Thyroid gland (tissue), 4 donors: Measurements from ENCODE around the gene SMIM32. TPM values are rescaled to one million over a fixed set of nuclear protein-coding genes. Genes with fewer than 3 reads are reported as not detected.

Source experiments
- DNase-seq, 2 donors: peaks; one replicate each; pipeline ENCODE4 v3.0.0-alpha.2; 2019
- H3K27ac ChIP-seq, 3 donors: fragments of 200-600 bp; sonication (generic); 1 replicate in 2 of 3; 2 replicates in 1 of 3; pipeline ENCODE4 v1.5.1; 2016 to 2019; ENCODE audit warnings: mild to moderate bottlenecking in 1 of 3, moderate library complexity in 1 of 3
- H3K27me3 ChIP-seq: fragments of 200-600 bp; sonication (generic); one replicate; pipeline ENCODE4 v1.5.1; 2019
- H3K36me3 ChIP-seq, 2 donors: fragments of 200-600 bp; sonication (generic); one replicate each; pipeline ENCODE4 v1.5.1; 2016 to 2019
- H3K4me1 ChIP-seq, 2 donors: fragments of 200-600 bp; sonication (generic); one replicate each; pipeline ENCODE4 v1.5.1; 2017 to 2019
- H3K4me3 ChIP-seq, 3 donors: fragments of 200-600 bp; sonication (generic); replicated peaks in 1 of 3; 1 replicate in 2 of 3; 2 replicates in 1 of 3; pipeline ENCODE4 v1.5.1; 2016; ENCODE audit warnings: mild to moderate bottlenecking in 1 of 3
- H3K9me3 ChIP-seq: fragments of 200-600 bp; sonication (generic); one replicate; pipeline ENCODE4 v1.5.1; 2017
- POLR2A ChIP-seq, 2 donors: fragments of 450-650 bp; IDR thresholded peaks; one replicate each; pipeline ENCODE4 v1.6.1; 2017; ENCODE audit warnings: antibody characterized with exemption in 2 of 2, mild to moderate bottlenecking in 2 of 2, moderate library complexity in 1 of 2
- WGBS, 2 donors: methylation state at CpG; one replicate each; pipeline ENCODE4 v1.1.5; 2017; 5-methylcytosine and 5-hydroxymethylcytosine counted together
- intact Hi-C: fragments of 100-400 bp; cut with DNase I; formaldehyde crosslinking; loops from one replicate; pipeline ENCODE4 v1.15.1; 2023
- total RNA-seq, 4 donors: library from RNA; depleted of rRNA; stranded (reverse); fragments of >200 nt; gene quantifications; one replicate each; pipeline ENCODE4 v1.2.3, GENCODE V29; 2016
- TF ChIP-seq, protein P1 (sequence below), 6 experiments: fragments of 200-600 bp in 3 of 6; fragments of 450-650 bp in 3 of 6; sonication (generic) in 3 of 6; IDR thresholded peaks; one replicate each; pipeline ENCODE4 v1.5.1; 2016 to 2019; ENCODE audit warnings: antibody characterized with exemption in 6 of 6, mild to moderate bottlenecking in 2 of 6, inconsistent platforms in 1 of 6, moderate library complexity in 1 of 6

SMIM32 gene
- total RNA-seq, 4 donors from 2014 or later, result 0.44 TPM; not detected in 3

DNA sequence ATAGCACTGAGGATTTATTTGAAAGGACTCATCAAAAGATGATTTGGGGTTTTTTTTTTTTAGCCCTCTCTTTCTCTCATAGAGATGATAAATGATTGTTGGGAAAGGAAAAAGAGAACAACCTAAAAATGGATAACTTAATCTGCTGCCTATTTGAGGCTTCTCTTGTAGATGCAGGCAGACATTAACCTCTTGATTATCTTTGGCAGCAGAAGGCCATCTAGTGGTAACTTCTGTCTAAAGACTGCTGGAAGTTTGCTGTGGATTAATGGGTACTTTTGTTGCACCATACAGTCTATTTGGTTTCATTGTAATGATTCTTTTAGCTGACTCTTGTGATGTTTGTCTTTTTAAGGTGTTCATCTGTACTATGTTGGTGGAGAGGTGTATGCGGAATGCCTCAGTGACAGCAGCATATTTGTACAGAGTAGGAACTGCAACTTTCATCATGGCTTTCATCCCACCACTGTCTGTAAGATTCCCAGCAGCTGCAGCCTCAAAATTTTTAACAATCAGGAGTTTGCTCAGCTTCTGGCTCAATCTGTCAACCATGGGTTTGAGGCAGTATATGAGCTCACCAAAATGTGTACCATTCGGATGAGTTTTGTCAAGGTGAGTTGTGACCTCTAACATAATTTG, 18.8 kb downstream of the SMIM32 start:
- intact Hi-C loops, result loop anchor here (10.0 kb wide), 1 partner anchor 89 kb away; no protein-coding TSS in a partner anchor
- no peak for TF ChIP-seq POLR2A (IDR thresholded peaks at IDR 0.05)
- TF ChIP-seq, protein P1, sequence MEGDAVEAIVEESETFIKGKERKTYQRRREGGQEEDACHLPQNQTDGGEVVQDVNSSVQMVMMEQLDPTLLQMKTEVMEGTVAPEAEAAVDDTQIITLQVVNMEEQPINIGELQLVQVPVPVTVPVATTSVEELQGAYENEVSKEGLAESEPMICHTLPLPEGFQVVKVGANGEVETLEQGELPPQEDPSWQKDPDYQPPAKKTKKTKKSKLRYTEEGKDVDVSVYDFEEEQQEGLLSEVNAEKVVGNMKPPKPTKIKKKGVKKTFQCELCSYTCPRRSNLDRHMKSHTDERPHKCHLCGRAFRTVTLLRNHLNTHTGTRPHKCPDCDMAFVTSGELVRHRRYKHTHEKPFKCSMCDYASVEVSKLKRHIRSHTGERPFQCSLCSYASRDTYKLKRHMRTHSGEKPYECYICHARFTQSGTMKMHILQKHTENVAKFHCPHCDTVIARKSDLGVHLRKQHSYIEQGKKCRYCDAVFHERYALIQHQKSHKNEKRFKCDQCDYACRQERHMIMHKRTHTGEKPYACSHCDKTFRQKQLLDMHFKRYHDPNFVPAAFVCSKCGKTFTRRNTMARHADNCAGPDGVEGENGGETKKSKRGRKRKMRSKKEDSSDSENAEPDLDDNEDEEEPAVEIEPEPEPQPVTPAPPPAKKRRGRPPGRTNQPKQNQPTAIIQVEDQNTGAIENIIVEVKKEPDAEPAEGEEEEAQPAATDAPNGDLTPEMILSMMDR (IDR thresholded peaks at IDR 0.05), result peak in 5 of 6 experiments; percentile 15 to 63 (median 58)
- Histone ChIP-seq H3K4me1 (peaks cover 6 to 12% of the 10 kb centered on the region in 2 donors), H3K27ac (no peak overlapping the region), H3K36me3 (peaks cover 2 to 10% of the 10 kb centered on the region in 2 donors), H3K27me3 (no peaks in the 10 kb centered on the region), H3K4me3 (no peak overlapping the region), H3K9me3 (no peaks in the 10 kb centered on the region)
- DNase-seq, result no peak
- WGBS, 2 donors, result 90% methylated on average over 2 of the region's 2 CpGs

DNA sequence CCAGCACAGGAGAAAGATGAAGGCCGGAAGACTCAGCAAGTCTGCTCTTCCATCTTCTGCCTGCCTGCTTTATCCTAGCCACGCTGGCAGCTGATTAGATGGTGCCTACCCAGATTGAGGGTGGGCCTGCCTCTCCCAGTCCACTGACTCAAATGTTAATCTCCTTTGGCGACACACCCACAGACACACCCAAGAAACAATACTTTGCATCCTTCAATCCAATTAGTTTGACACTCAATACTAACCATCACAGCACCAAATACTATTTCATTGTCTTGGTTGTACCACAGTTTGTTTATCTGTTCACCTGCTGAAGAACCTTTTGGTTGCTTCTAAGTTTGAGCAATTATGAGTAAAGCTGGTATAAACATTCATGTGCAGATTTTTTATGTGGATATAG, 23.7 kb downstream of the SMIM32 start:
- 97% methylated on average over 3 of the region's 3 CpGs for WGBS, 2 donors
- no peak overlapping the region for H3K4me3 ChIP-seq
- H3K27me3 ChIP-seq, result no peaks in the 10 kb centered on the region
- no peaks in the 10 kb centered on the region for H3K9me3 ChIP-seq
- H3K36me3 ChIP-seq, result peaks cover 1 to 2% of the 10 kb centered on the region in 2 donors
- peaks cover 6 to 12% of the 10 kb centered on the region in 2 donors for H3K4me1 ChIP-seq
- DNase-seq, result no peak
- no peak overlapping the region for H3K27ac ChIP-seq
- no peak for TF ChIP-seq POLR2A (IDR thresholded peaks at IDR 0.05)
- TF ChIP-seq, protein P1 (IDR thresholded peaks at IDR 0.05), result no peak
- intact Hi-C loops, result no loop called here

DNA sequence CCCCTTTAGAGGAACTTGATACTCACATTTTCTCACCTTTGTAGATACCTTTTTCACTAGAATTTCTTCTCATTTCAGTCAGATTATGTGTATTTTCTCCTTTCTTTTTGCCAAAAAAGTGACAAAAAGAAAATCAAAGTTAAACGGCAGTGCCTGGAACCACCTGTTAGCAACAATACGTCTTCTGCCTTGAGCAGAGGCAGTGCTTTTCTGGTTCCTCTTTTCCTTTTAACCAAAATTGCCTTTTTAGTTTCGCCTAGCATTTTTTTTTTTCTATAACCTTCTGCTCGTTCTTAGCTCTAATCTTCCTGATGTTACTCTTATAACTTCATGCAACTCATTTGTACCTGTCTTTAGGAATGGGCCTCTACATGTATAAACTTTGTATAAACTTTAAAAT, 26.1 kb downstream of the SMIM32 start:
- intact Hi-C loops, result no loop called here
- TF ChIP-seq POLR2A (IDR thresholded peaks at IDR 0.05), result no peak
- TF ChIP-seq, protein P1 (IDR thresholded peaks at IDR 0.05), result no peak
- Histone ChIP-seq H3K4me1 (peaks cover 0 to 3% of the 10 kb centered on the region in 2 donors), H3K9me3 (no peaks in the 10 kb centered on the region), H3K27ac (no peak overlapping the region), H3K27me3 (no peaks in the 10 kb centered on the region), H3K36me3 (peaks cover 3 to 5% of the 10 kb centered on the region in 2 donors), H3K4me3 (no peak overlapping the region)
- no peak for DNase-seq
- WGBS, 2 donors, result 86 to 92% methylated on average over 4 of the region's 4 CpGs

DNA sequence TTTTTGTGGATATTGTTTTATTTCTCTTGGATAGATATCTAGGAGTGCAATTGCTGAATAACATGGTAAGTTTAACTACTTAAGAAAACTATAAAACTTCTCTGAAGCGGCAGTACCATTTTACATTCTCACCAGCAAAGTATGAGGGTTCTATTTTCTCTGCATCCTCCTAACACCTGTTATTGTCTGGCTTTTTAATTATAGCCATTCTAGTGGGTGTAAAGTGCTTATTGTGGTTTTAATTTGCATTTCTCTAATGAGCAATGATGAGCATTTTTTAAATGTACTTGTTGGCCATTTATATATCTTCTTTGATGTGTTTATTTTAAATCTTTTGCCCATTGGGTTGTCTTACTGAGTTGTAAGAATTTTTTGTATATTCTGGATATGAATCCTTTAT, 28.7 kb downstream of the SMIM32 start:
- 97 to 100% methylated on average over 1 of the region's 1 CpG for WGBS, 2 donors
- Histone ChIP-seq H3K4me3 (no peak overlapping the region), H3K27me3 (no peaks in the 10 kb centered on the region), H3K4me1 (peaks cover 0 to 7% of the 10 kb centered on the region in 2 donors), H3K9me3 (no peaks in the 10 kb centered on the region), H3K27ac (no peak overlapping the region), H3K36me3 (peaks cover 3 to 5% of the 10 kb centered on the region in 2 donors)
- intact Hi-C loops, result no loop called here
- no peak for TF ChIP-seq POLR2A (IDR thresholded peaks at IDR 0.05)
- TF ChIP-seq, protein P1 (IDR thresholded peaks at IDR 0.05), result no peak
- DNase-seq, result no peak

DNA sequence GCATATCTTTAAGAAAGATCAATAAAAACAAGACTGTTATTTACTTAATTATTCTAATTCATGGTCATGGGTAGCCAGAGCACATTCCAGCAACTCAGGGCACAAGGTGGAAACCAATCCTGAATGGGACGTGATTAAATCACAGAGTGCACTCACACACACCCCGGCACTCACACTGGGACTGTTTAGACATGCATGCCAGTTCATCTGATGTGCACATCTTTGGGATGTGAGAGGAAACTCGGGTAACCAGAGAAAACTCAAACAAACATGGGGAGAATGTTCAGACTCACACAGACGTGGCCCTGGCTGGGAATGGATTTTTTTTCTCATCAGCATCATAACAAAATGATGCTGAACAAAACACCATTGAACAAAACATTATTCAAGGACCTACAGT, 31.0 kb downstream of the SMIM32 start:
- intact Hi-C loops, result no loop called here

More for the DNA sequence above, 31.0 kb downstream of the SMIM32 start:
- no peaks in the 10 kb centered on the region for H3K27me3 ChIP-seq
- peaks cover 3 to 5% of the 10 kb centered on the region in 2 donors for H3K36me3 ChIP-seq
- no peak for TF ChIP-seq POLR2A (IDR thresholded peaks at IDR 0.05)
- TF ChIP-seq, protein P1 (IDR thresholded peaks at IDR 0.05), result no peak
- H3K4me3 ChIP-seq, result no peak overlapping the region
- peak; percentile 16 to 20 for DNase-seq
- H3K9me3 ChIP-seq, result no peaks in the 10 kb centered on the region
- no peak overlapping the region for H3K27ac ChIP-seq
- 27 to 36% methylated on average over 4 of the region's 4 CpGs for WGBS, 2 donors
- peaks cover 0 to 7% of the 10 kb centered on the region in 2 donors for H3K4me1 ChIP-seq
